ENCODE data around the gene GDI2.
"Not testable (repeated sequence)": the region's sequence is repeated elsewhere in the genome, so short reads cannot be mapped to it uniquely, and the experiment has no call there.

Gene GDI2

DNA sequence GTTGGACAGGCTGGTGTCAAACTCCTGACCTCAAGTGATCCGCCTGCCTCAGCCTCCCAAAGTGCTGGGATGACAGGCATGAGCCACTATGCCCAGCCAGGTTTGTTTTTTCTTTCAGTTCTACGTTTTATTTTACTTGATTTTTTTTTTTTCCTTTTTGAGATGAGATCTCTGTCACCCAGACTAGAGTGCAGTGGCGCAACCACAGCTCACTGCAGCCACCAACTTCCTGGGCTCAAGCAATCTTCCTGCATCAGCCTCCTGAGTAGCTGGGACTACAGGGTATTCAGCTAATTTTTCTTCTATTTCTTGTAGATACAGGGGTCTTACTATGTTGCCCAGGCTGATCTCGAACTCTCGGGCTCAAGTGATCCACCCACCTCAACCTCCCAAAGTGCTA, 24.3 kb downstream of the GDI2 start:
- in situ Hi-C loops (cut with MboI; ENCODE audit: low sequenced_read_pairs) = no loop called here

DNA sequence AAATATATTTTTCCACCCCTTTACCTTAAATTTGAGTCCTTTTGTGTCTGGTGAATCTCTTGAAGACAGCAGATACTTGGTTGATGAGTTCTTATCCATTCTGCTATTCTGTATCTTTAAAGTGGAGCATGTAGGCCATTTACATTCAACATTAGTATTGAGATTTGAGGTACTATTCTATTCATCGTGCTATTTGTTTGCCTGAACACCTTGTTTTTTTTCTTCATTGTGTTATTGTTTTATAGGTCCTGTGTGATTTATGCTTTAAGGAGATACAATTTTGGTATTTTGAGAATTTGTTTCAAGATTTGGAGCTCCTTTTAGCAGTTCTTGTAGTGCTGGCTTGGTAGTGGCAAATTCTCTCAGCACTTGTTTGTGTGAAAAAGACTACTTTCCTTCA, 29.9 kb downstream of the GDI2 start:
- in situ Hi-C loops (cut with MboI; ENCODE audit: low sequenced_read_pairs) = no loop called here

- in situ Hi-C loops (cut with MboI; ENCODE audit: low sequenced_read_pairs) = no loop called here
Measured at GRCh38 chr10:5782174-5782573, 31.1 kb downstream of the GDI2 start.

DNA sequence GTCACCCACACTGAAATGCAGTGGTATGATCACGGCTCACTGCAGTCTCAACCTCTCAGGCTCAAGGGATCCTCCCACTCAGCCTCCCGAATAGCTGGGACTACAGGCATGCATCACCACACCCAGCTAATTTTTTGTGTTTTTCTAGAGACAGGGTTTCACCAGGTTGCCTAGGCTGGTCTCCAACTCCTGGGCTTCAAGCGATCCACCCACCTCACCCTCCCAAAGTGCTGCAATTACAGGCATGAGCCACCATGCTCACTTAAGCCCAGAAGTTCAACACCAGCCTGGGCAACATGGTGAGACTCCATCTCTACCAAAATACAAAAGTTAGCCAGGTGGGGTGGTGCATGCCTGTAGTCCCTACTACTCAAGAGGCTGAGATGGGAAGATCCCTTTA, 33.5 kb downstream of the GDI2 start:
- in situ Hi-C loops (cut with MboI; ENCODE audit: low sequenced_read_pairs) = no loop called here

- in situ Hi-C loops (cut with MboI; ENCODE audit: low sequenced_read_pairs) = not testable (repeated sequence)
Measured at GRCh38 chr10:5777758-5778157, 35.5 kb downstream of the GDI2 start.

DNA sequence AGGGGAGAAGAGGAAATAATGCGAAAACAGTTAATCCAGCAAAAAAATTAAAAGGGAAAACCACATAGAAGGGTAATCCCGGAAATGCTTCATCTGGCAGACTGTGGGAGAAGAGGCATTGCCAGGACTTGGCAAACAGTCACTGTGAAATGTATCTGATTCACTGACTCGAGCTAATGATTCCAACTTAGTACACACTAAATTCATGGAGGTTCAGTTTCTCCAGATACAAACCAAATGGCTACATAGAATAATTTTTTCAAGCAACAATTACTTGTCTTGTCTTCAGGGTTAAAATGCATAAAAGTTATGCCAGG, 36.4 kb downstream of the GDI2 start:
- in situ Hi-C loops (cut with MboI; ENCODE audit: low sequenced_read_pairs) = no loop called here

DNA sequence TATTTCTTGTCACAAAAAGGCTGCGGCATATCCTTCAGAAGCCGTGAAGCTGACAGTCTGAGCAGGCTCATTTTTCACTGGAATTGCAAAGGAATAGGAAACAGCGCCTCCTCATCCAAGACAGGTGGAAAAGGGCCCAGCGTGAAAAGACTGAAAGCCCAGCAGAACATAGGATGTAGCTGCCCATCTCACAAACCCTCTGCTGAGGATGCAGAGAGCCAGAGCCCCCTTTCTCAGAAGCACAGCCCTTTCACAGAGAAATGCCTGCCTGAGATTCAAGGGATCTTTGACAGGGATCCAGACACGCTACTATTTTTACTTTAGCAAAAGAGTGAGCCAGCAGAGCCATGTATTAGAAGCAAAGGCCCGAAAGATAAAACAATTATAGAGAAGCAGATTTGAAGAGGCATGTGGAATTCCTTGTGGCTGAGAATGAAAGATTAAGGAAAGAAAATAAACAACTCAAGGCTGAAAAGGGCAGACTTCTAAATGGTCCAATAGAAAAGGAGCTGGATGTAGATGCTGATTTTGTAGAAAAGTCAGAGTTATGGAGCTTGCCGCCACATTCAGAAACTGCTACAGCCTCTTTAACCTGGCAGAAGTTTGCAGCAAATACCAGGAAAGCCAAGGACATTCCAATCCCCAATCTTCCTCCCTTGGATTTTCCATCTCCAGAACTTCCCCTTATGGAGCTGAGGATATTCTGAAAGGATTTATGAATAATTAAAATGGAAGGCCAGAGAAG, 36.9 kb downstream of the GDI2 start:
- in situ Hi-C loops (cut with MboI; ENCODE audit: low sequenced_read_pairs) = no loop called here

DNA sequence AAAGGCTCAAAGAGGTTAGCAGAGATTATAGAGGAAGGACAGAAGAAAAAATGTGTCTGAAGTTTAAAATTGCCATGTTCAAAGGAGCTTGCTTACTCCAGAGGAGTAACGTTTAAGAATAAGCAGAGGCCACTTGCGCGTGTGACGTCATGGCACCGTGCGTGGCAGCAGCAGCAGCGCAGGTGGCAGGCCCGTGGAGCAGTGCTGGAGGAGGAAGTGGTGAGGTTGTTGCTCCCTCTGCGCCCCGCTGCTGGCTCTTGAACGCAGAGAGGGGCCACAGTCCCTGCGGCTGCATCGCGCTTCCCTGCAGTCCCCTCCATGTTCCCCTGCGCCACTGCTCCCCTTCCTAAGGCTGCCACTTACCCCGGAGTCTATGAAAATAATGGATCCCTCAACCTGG, 37.5 kb downstream of the GDI2 start:
- in situ Hi-C loops (cut with MboI; ENCODE audit: low sequenced_read_pairs) = no loop called here

DNA sequence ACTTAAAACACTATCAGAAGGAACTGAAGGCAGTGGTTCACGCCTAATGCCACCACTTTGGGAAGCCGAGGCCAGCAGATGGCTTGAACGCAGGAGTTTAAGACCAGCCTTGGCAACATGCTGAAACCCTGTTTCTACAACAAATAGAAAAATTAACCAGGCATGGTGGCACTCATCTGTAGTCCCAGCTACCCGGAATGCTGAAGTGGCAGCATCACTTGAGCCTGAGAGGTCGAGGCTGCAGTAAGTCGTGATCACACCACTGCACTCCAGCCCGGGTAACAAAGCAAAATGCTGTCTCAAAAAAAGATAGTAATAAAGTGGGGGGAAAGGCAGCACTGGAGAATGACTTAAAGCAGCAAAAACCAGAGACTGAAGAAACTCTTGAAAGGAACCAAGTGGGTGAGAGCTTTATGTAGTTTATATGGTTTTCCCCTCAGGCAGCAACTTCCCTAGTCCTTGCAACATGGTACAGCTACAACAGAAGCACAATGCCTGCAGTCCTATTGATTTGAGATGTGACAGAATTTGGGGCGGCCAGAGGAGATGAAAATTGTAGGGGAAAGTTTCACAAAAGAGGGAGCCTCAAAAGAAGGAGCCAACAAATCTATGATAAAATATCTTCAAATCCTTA, 38.1 kb downstream of the GDI2 start:
- in situ Hi-C loops (cut with MboI; ENCODE audit: low sequenced_read_pairs) = no loop called here

GRCh38 chr10:5766189-5766588, 47.0 kb downstream of the GDI2 start:
- in situ Hi-C loops (cut with MboI; ENCODE audit: low sequenced_read_pairs) = no loop called here

GRCh38 chr10:5765617-5766016, 47.6 kb downstream of the GDI2 start:
- in situ Hi-C loops (cut with MboI; ENCODE audit: low sequenced_read_pairs) = no loop called here

GRCh38 chr10:5764422-5765297, 48.6 kb downstream of the GDI2 start:
- in situ Hi-C loops (cut with MboI; ENCODE audit: low sequenced_read_pairs) = no loop called here

DNA sequence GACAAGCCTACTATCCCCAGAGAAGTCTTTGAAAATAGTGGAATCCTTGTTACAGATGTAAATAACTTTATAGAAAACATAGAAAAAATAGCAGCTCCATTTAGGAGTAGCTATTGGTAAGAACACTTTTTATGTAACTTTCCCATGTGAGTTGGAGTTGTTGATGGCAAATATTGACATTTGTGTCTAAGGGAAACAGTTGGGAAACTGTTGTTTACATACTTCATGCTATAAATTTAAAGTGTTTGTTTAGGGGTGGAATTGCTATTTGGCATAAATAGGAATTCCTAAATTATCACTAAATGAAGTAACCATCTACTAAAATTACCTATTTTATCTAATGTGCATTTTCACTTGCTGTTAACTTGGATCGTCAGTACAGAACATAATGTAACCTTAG, 50.7 kb downstream of the GDI2 start:
- in situ Hi-C loops (cut with MboI; ENCODE audit: low sequenced_read_pairs) = no loop called here

- in situ Hi-C loops (cut with MboI; ENCODE audit: low sequenced_read_pairs) = no loop called here
Measured at GRCh38 chr10:5761220-5761619, 52.0 kb downstream of the GDI2 start.

GRCh38 chr10:5760515-5760914, 52.7 kb downstream of the GDI2 start:
- in situ Hi-C loops (cut with MboI; ENCODE audit: low sequenced_read_pairs) = no loop called here

- in situ Hi-C loops (cut with MboI; ENCODE audit: low sequenced_read_pairs) = no loop called here
Measured at GRCh38 chr10:5758927-5759326, 54.3 kb downstream of the GDI2 start.

GRCh38 chr10:5757766-5758517, 55.3 kb downstream of the GDI2 start:
- in situ Hi-C loops (cut with MboI; ENCODE audit: low sequenced_read_pairs) = no loop called here

DNA sequence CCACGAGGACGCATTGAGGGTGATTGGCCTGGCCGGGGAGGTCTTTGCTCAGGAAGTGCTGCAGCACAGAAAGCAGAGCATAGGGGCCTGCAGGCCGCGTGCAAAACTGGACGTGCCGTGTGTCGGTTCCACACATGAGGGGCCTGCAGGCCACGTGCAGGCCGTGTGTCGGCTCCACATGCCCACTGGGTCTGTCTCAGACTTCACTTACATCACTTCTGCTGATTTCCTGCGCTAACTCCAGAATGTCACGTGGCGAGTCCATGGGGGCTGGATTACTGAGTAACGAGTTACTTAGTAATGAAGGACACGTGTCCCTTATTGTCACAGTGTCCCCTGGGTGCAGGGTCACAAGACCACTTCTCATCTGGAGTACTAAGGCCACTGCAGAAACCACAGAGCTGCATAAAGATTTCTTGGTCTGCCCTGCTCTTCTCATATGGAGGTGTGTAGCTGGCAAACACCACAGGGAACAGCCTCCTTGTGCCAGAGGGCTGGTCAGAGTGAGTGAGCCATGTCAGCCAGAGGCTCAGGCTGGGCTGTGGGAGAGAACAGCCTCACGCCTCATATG, 60.8 kb downstream of the GDI2 start:
- in situ Hi-C loops (cut with MboI; ENCODE audit: low sequenced_read_pairs) = no loop called here

GRCh38 chr10:5751601-5752253, 61.5 kb downstream of the GDI2 start:
- in situ Hi-C loops (cut with MboI; ENCODE audit: low sequenced_read_pairs) = no loop called here

GRCh38 chr10:5748394-5748803, 64.8 kb downstream of the GDI2 start:
- in situ Hi-C loops (cut with MboI; ENCODE audit: low sequenced_read_pairs) = no loop called here
